Lower leg skin (tissue), 3 donors: Measurements from ENCODE around the gene MATCAP1.

Experiments
- CTCF ChIP-seq, 3 donors: fragments of 450-650 bp; IDR thresholded peaks; one replicate each; pipeline ENCODE4 v1.5.1; 2016; ENCODE audit warnings: antibody characterized with exemption in 3 of 3, mild to moderate bottlenecking in 3 of 3, moderate library complexity in 2 of 3
- POLR2A ChIP-seq, 2 donors: fragments of 450-650 bp; IDR thresholded peaks; one replicate each; pipeline ENCODE4 v1.6.1; 2016 to 2017; ENCODE audit warnings: antibody characterized with exemption in 2 of 2, mild to moderate bottlenecking in 1 of 2, moderate library complexity in 1 of 2

- TF ChIP-seq CTCF (IDR thresholded peaks at IDR 0.05) (no peak), POLR2A (IDR thresholded peaks at IDR 0.05) (no peak)
Measured at GRCh38 chr16:67204076-67204475, 20.3 kb upstream of the MATCAP1 start.
